Transverse colon (tissue), 4 donors: ENCODE data around the gene LIN7B. TPM values are rescaled to one million over a fixed set of nuclear protein-coding genes. Genes with fewer than 3 reads are reported as not detected.
"Not testable (repeated sequence)": the region's sequence is repeated elsewhere in the genome, so short reads cannot be mapped to it uniquely, and the experiment has no call there.

Source experiments
- DNase-seq: peaks from one replicate; pipeline ENCODE4 v3.0.0-alpha.2; 2019
- H3K27ac ChIP-seq, 4 donors: fragments of 200-600 bp; sonication (generic); 2 replicates each; pipeline ENCODE4 v1.5.1; 2016 to 2018; ENCODE audit warnings: inconsistent platforms in 4 of 4
- H3K27me3 ChIP-seq: fragments of 200-600 bp; sonication (generic); 2 replicates; pipeline ENCODE4 v1.5.1; 2017; ENCODE audit warnings: inconsistent platforms
- H3K36me3 ChIP-seq, 4 donors: fragments of 200-600 bp; sonication (generic); 2 replicates each; pipeline ENCODE4 v1.5.1; 2017 to 2019; ENCODE audit warnings: inconsistent platforms in 4 of 4
- H3K4me1 ChIP-seq, 4 donors: fragments of 200-600 bp; sonication (generic); 2 replicates each; pipeline ENCODE4 v1.5.1; 2017 to 2020; ENCODE audit warnings: inconsistent platforms in 4 of 4
- H3K4me3 ChIP-seq, 4 donors: fragments of 200-600 bp; sonication (generic); 1 replicate in 1 of 4; 2 replicates in 3 of 4; pipeline versions ENCODE4 v1.5.1 to v1.6.1; 2017 to 2019; ENCODE audit warnings: inconsistent platforms in 4 of 4
- H3K9me3 ChIP-seq, 2 donors: fragments of 200-600 bp; sonication (generic); 2 replicates each; pipeline ENCODE4 v1.5.1; 2017 to 2019; ENCODE audit warnings: inconsistent platforms in 2 of 2
- CTCF ChIP-seq, 5 experiments: fragments of 200-600 bp in 3 of 5; fragments of 450-650 bp in 2 of 5; sonication (generic) in 3 of 5; IDR thresholded peaks; 1 replicate in 2 of 5; 2 replicates in 3 of 5; pipeline ENCODE4 v1.5.1; 2016 to 2017; ENCODE audit warnings: antibody characterized with exemption in 5 of 5, inconsistent platforms in 3 of 5, mild to moderate bottlenecking in 2 of 5, moderate library complexity in 1 of 5
- EP300 ChIP-seq: sonication (generic); formaldehyde crosslinking; IDR thresholded peaks from one replicate; pipeline ENCODE4 v1.6.1; 2017; ENCODE audit warnings: antibody characterized with exemption, low read depth
- POLR2A ChIP-seq: fragments of 450-650 bp; IDR thresholded peaks from one replicate; pipeline ENCODE4 v1.6.1; 2016; ENCODE audit warnings: antibody characterized with exemption, mild to moderate bottlenecking, moderate library complexity
- POLR2AphosphoS5 ChIP-seq, 3 donors: sonication (generic); formaldehyde crosslinking; IDR thresholded peaks; one replicate each; pipeline ENCODE4 v1.6.1; 2016; ENCODE audit warnings: antibody characterized with exemption in 3 of 3
- WGBS, 2 donors: methylation state at CpG; one replicate each; pipeline ENCODE4 v1.1.5; 2018; ENCODE audit warnings: low coverage in 1 of 2; 5-methylcytosine and 5-hydroxymethylcytosine counted together
- in situ Hi-C, 4 donors: fragments of 200-750 bp; cut with MboI; loops; one replicate each; pipeline versions ENCODE4 v1.15.0 to v1.15.1; 2017; ENCODE audit warnings: low sequenced_read_pairs in 3 of 4, low pct_ligation_motif_present in 1 of 4, low pct_unique_long_range_greater_than_20kb in 1 of 4
- intact Hi-C: fragments of 100-400 bp; cut with DNase I; formaldehyde crosslinking; loops from one replicate; pipeline ENCODE4 v1.15.1; 2023; ENCODE audit warnings: low total_unique reads
- total RNA-seq, 4 donors: library from RNA; depleted of rRNA; stranded (reverse); fragments of >200 nt; gene quantifications; one replicate each; pipeline ENCODE4 v1.1.0, GENCODE V29; 2016

Gene LIN7B
- total RNA-seq, 4 donors from 2014 or later = 14.2 to 92.8 (median 39.8) TPM

GRCh38 chr19:49074869-49075268 is 39.3 kb upstream of the LIN7B start:
- H3K36me3 ChIP-seq, H3K4me1 ChIP-seq, H3K9me3 ChIP-seq, H3K4me3 ChIP-seq, H3K27ac ChIP-seq, intact Hi-C loops: not testable (repeated sequence)
- 17% methylated on average over 9 of the region's 9 CpGs; no CpG with 5 or more reads in 1 of the 2 donors for WGBS, 2 donors
- DNase-seq = peak; percentile 77
- H3K27me3 ChIP-seq = peaks cover 48% of the 10 kb centered on the region
- TF ChIP-seq CTCF (IDR thresholded peaks at IDR 0.05) = peak; percentile 66 to 80 (median 74)
- in situ Hi-C loops = loop anchor here in 1 of 4 donors (25.0 kb wide), 1 partner anchor 137 kb away; no protein-coding TSS in a partner anchor

GRCh38 chr19:49080392-49080791 is 33.8 kb upstream of the LIN7B start:
- in situ Hi-C loops = loop anchor here in 2 of 4 donors (10.0 to 25.0 kb wide), 2 partner anchors 124 to 132 kb away; no protein-coding TSS in a partner anchor
- intact Hi-C loops = no loop called here
- Histone ChIP-seq H3K4me1 (peaks cover 0 to 9% (median 6%) of the 10 kb centered on the region in 4 donors), H3K36me3 (no peaks in the 10 kb centered on the region), H3K4me3 (no peak overlapping the region), H3K27me3 (no peaks in the 10 kb centered on the region), H3K27ac (no peak overlapping the region), H3K9me3 (no peaks in the 10 kb centered on the region)
- TF ChIP-seq POLR2AphosphoS5 (IDR thresholded peaks at IDR 0.05) (no peak), CTCF (IDR thresholded peaks at IDR 0.05) (no peak), POLR2A (no peak), EP300 (no peak)
- no peak for DNase-seq
- WGBS, 2 donors = 89% methylated on average over 4 of the region's 4 CpGs; no CpG with 5 or more reads in 1 of the 2 donors

GRCh38 chr19:49081273-49081672 is 32.9 kb upstream of the LIN7B start:
- Histone ChIP-seq H3K27ac (no peak overlapping the region), H3K27me3 (no peaks in the 10 kb centered on the region), H3K9me3 (no peaks in the 10 kb centered on the region), H3K36me3 (no peaks in the 10 kb centered on the region), H3K4me3 (no peak overlapping the region), H3K4me1 (peaks cover 1 to 13% (median 10%) of the 10 kb centered on the region in 4 donors)
- DNase-seq = no peak
- intact Hi-C loops = no loop called here
- WGBS, 2 donors = 79% methylated on average over 1 of the region's 1 CpG; no CpG with 5 or more reads in 1 of the 2 donors
- no peak for TF ChIP-seq CTCF (IDR thresholded peaks at IDR 0.05)
- no peak for TF ChIP-seq EP300
- no peak for TF ChIP-seq POLR2AphosphoS5 (IDR thresholded peaks at IDR 0.05)
- TF ChIP-seq POLR2A = no peak
- in situ Hi-C loops = loop anchor here in 2 of 4 donors (10.0 to 25.0 kb wide), 2 partner anchors 124 to 131 kb away; no protein-coding TSS in a partner anchor

- in situ Hi-C loops (loop anchor here in 2 of 4 donors (10.0 to 25.0 kb wide), 2 partner anchors 120 to 128 kb away; no protein-coding TSS in a partner anchor), intact Hi-C loops (no loop called here)
- Histone ChIP-seq H3K27ac (peak overlapping the region; percentile 90 to 96 (median 94)), H3K4me1 (peaks cover 13 to 28% (median 22%) of the 10 kb centered on the region in 4 donors), H3K27me3 (no peaks in the 10 kb centered on the region), H3K9me3 (no peaks in the 10 kb centered on the region), H3K36me3 (no peaks in the 10 kb centered on the region), H3K4me3 (peak overlapping the region in 3 of 4 donors; percentile 81 to 100 (median 91))
- TF ChIP-seq CTCF (IDR thresholded peaks at IDR 0.05) (no peak), EP300 (no peak), POLR2AphosphoS5 (IDR thresholded peaks at IDR 0.05) (no peak), POLR2A (no peak)
- DNase-seq = no peak
- WGBS, 2 donors = 42 to 45% methylated on average over 20 to 26 of the region's 26 CpGs
Observed at GRCh38 chr19:49084206-49085019, 29.8 kb upstream of the LIN7B start.
